GM18520 (cell line): ENCODE results near the gene CLEC4E.
"Not testable (repeated sequence)": the region's sequence is repeated elsewhere in the genome, so short reads cannot be mapped to it uniquely, and the experiment has no call there.

Source experiments
- ATAC-seq: cut with Tn5 transposase; IDR thresholded peaks from one replicate; pipeline ENCODE4 v1.9.1; 2021; ENCODE audit not compliant: unreplicated experiment

CLEC4E gene, protein sequence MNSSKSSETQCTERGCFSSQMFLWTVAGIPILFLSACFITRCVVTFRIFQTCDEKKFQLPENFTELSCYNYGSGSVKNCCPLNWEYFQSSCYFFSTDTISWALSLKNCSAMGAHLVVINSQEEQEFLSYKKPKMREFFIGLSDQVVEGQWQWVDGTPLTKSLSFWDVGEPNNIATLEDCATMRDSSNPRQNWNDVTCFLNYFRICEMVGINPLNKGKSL

DNA sequence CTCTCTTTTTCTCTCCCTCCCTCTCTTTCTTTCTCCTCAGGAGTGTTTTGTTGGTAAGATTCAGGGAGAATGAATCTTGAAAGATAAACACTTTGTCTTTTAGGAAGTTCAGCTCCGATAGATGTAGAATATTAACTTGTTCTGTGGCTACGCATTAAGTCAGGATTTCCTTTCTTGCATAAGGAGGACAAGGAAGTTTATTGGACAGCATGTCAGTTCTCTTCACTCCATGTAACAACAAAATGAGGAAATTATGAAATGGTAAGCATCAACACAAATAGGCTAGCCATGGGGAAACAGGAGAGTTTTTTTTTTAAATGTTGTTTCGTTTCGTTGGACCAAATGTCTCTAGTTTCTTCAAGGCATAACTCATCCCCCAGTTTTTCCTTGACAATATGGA is at the start of gene CLEC4E:
Gene CLEC4E, minus strand, starts transcription at position 75 of the 400 bp plus-strand sequence. CDS start 108 bp downstream, outside the sequence.
- not testable (repeated sequence) for ATAC-seq

DNA sequence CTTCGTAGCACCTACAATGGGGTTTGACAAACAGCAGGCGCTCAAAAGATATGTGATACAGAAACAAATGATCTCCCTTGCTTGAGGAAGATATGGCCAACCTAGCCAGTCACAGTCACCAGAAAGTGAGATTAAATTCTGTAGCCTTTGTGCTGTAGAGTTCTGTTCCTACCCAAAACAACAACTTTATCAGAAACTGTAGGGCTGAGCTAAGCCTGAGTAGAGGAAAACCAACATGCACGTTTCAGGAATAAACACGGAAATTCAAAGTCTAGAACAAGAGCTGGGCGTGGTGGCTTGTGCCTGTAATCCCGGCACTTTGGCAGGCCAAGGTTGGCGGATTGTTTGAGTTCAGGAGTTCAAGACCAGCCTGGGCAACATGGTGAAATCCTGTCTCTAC is 49.0 kb upstream of the CLEC4E start:
- ATAC-seq, result no peak

DNA sequence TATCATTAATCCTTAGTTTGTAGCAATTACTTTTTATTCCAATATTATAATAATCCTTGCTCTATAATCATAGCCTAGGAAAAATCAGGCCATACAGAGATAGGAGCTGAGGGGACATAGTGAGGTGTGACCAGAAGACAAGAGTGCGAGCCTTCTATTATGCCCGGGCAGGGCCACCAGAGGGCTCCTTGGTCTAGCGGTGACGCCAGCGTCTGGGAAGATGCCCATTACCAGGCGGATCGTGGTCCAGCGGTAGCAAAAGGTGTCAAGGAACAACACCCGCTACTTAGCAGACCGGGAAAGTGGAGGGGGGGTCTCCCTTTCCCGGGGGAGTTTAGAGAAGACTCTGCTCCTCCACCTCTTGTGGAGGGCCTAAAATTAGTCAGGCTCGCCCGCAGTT is 43.8 kb upstream of the CLEC4E start:
- ATAC-seq, result not testable (repeated sequence)

DNA sequence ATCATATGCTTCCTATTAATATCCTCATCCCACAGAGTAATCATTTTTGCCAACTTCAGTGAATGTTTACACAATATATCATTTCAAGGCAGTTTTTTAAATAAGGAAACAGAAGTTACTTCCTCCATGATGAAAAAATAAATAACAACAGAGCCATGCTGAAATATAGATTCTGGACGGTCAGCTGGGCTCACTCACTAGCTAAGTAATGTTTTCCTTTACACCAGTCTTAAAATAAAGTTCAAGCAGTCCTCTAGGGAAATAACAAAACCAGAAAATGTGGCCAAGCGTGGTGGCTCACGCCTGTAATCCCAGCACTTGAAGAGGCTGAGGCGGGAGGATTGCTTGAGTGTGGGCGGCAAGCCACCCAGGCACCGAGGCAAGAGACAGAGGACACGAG is 43.3 kb upstream of the CLEC4E start:
- ATAC-seq, result no peak

DNA sequence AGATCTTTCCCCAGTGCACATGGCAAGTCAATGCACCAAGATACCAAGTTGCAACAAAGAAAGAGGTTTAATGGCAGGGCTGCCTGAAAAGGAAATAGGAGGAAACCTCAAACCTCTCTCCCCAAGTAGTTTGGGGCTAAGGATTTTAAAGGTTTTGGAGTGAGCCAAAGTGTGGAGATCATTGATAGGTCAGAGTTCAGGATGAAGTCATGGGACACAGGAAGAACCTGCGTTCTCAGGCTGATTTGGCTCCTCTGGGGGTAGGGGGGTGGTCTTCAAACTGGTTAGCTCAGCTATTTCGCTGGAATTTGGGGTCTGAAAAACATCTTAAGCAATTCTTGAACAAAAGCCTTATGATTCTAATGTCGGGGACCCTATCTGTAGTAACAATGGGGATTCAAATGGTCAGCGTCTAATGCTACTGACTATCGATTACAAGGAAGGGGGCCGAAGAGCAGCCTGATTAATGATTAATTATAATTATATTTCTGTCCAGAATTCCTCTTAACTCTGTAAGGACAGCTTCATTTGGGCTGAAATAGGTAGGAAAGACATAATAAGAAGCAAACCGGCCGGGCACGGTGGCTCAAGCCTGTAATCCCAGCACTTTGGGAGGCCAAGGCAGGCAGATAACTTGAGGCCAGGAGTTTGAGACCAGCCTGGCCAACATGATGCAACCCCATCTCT is 40.5 kb upstream of the CLEC4E start:
- no peak for ATAC-seq

DNA sequence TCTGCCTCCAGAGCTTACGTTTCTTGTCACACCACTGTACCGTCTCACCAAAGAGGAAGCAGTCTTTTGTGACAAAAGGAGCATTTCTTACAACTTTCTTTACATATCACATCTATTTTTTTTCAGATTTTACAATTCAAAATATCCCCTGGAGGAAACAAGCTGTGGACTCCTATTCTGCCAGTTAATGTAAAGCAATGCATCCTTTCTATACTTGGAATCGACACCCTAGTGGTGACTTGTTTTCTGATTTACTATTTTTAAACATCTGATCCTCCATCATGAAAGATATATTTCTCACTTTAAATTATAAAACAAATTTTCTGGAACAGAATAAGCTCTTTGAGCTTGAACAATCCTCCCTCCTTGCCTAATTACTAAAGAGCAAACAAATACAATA is 37.2 kb upstream of the CLEC4E start:
- ATAC-seq, result no peak

DNA sequence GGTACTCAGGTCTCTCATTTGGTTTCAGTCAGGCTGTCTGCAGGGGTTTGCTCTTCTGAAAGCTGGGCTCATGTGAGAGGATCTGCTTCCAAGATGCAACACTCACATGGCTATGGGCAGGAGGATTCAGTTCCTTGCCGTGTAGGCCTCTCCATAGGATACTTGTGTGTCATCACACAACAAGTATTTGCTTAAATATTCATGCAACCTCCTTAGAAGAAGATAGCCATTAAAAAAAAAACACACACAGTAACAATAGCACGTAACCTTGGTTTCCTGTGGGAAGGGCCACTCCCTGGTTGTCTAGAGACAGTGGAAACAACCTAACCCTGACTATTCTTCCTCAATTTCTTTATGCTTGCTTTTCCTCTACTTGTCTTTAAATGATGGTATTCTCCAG is 31.8 kb upstream of the CLEC4E start:
- ATAC-seq, result no peak

DNA sequence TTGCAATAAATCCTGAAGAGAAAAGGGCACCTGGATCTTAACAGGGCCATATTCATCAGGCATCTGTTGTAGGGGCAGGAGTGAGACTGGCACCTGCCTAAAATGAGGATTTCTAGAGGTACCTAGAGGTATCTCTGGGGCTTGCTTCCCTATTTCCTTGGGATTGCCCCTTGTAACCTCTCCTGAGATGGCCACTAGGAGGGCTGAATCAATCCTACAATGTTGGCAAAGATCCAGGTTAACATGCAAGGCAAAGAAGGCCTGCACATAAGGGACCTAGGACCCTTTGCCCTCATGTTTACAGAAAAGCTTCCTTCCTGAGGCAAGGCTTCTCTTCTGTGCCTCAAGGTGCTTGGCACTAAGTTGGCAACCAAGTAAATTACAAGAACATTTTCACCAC is 25.8 kb upstream of the CLEC4E start:
- ATAC-seq, result no peak

DNA sequence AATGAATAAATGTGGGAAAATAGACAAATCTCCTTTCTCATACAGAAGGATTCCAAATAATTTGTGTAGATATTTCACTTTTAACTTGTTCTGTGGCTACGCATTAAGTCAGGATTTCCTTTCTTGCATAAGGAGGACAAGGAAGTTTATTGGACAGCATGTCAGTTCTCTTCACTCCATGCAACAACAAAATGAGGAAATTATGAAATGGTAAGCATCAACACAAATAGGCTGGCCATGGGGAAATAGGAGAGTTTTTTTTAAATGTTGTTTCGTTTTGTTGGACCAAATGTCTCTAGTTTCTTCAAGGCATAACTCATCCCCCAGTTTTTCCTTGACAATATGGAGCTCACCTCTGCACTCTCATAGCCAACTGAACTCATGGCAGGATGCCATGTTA is 25.3 kb upstream of the CLEC4E start:
- not testable (repeated sequence) for ATAC-seq

DNA sequence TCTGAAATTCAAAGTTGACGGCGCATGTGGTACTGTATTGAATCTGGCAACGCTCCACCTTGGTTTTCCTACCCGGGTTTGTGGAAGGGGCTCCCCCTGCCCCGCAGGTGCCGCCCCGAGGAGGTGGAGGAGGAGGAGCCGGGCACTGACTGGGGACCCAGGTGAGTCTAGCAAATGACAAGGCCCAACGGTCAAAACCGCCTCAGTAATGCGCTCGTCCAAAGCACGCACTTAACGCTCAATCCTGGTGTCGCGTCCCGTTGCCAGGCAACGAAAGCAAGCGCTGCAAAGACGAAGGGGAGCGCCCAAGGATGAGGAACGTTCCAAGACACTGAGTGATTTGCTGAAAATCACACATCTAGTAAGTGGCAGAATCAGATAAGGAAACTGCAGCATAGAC is 24.0 kb upstream of the CLEC4E start:
- ATAC-seq, result no peak

DNA sequence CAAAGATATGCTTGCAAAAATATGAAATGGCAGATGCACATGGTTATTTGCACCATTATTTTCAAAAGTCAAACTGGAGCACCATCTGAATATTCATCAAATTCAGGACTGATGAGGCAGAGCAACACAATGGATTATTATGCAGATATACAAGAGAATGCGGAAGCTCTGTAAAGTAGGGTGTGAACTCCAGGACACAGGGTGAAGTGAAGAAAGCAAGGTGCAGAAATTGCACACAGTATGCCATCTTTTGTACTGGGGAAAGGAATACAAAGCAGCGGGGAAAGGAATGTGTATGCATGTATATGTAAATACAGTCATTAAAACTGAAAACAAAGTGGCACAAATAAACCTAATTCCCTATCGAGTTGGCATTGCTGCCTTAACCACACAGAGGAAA is 22.7 kb upstream of the CLEC4E start:
- ATAC-seq, result no peak

DNA sequence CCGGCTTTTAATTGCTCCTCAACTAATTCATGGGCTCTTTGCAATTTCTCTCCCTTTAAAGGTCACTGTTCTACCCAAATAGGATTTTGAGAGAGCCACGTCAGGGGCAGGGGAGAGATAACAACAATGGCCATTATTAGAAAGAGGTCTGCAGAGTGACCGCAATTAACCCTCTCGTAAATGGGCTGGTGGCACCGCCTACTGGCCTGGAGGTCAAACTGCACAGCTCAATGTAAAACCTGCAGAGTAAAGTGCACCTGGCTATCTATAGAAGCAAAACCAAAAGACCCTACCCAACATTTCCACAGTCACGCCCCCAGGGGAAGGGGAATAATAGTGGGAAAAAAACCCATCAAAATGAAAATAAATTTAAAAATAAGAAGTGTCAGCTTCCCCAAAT is 21.6 kb upstream of the CLEC4E start:
- ATAC-seq, result no peak

DNA sequence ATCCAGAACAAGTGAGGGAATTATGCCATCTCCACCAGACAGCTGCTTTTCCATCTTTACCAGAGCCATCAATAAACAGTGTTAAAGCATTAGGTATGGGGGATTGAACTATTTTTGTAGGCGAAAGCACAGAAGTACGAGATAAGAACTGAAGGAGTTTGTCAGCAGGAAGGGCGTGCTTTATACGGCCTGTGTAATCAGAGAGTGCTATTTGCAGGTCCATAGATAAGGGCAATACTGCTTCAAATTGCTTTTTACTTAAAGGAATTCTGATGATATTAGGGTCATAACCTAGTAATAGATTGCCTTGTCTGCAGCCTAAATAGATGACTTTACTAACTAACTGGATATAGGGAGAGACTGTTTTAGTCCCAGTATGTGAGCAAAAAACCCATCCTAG is 20.3 kb upstream of the CLEC4E start:
- no peak for ATAC-seq

DNA sequence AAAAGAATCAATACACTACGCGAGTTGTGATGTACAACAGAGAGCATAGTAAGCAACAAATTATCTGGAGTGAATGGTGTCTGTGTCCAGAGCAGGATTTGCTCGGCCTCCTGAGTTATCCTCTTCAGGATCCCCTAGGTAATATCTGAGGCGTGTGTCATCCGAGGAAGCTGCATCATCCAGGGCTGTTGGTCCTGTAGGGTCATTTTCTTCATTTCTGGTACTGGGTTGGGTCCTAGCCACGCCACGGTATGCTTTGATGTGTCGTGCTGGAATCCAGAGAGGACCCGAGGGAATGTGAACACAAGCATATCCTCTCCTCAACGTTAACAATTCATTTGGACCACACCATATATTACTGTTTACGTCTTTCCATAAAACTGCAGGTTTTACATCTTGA is 19.0 kb upstream of the CLEC4E start:
- no peak for ATAC-seq

DNA sequence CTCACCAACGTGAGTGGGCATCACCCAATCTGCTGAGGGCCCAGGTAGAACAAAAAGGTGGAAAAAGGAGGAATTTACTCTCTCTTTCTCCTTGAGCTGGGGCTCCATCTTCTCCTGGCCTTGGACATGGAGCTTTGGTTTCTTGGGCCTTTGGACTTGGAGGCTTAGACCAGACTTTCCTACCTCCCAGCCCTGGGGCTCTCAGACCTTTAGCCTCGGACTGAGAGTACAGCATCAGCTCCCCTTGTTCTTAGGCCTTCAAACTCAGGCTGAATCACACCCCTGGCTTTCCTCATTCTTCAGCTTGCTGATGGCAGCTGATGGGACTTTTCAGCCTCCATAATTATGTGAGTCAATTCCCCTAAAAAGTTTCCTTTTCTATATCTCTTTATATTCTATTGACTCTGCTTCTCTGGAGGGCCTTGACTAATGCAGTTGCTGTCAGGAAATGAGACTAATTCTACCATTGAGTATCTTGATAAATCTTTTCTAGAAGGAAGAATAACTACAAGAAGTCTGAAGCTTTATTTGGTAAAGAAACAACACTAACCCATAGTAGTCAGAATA is 15.9 kb upstream of the CLEC4E start:
- no peak for ATAC-seq

DNA sequence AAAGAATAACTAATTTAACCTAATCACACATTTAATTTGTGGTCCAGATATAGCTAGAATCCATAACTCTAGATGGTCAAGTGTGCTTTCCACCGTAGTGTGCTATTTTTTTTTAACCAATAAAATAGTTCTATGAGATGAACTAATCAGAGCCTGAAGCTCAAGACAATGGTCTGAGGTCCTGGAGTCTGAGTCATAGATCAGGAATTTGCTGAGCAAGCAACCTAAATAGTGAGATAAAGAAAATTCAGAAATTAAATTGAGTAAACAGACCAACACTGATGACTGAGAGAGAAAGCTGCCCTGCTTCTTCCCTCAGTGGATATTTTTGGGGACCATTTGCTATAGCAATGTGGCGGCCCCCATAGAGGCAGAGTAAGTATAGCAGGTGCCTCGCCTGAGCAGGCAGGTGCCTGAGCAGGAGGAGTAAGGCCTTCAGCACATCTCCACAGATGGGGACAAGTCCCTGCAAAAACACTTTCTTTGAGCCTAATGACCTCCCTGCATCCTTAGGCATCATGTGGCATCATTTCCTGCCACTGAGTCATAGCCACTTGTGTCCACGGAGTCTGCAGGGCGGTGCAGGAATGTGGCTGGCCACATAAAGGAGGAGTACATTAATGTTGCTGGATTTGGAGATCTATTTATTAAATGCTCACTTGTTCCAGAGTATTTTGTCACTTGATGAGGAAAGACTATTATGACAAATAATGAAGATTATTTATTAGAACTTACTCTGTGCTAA is 13.9 kb upstream of the CLEC4E start:
- ATAC-seq, result no peak

DNA sequence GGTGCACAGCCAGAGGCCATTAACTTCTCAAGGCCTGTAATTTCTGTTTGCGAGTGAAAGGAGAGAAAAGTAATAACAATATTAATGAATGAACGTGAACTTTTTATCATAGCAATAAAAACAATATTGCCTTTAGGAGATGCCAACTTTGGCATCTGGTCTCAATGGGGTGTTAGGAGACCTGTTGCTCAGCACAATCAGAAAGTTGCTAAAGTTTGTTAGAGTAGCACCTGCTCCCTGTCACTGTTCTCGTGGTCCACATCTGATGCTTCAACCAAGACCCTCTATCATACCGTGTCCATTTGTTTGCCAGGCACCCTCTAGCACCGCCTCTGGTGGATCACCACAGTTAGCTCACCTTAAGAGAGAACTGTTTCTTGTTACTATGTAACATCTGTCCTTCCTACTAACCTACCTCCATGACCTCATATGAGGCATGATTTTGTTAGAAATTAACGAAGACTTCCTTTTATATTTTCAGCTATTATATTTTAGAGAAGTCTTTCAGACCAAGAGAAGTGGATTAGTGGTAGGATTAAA is 12.5 kb upstream of the CLEC4E start:
- no peak for ATAC-seq

DNA sequence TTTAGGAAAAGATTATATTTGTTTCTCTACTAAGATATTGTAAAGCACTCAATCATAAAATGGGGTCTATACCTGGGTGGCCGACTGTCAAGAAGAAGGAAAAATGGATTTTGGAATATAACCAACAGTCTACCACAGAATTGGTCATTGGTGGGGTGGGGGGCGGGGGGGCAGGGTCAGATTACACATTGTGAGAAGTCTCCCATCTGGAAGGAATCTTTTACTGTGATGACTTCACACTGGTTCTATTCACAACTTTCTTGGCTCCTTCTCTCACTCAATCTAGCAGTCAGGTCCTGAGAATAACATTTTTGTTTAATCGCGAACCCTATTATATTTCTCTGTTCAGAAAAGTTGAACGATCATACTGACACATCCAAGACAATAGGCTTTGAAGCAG is 8.7 kb upstream of the CLEC4E start:
- no peak for ATAC-seq

DNA sequence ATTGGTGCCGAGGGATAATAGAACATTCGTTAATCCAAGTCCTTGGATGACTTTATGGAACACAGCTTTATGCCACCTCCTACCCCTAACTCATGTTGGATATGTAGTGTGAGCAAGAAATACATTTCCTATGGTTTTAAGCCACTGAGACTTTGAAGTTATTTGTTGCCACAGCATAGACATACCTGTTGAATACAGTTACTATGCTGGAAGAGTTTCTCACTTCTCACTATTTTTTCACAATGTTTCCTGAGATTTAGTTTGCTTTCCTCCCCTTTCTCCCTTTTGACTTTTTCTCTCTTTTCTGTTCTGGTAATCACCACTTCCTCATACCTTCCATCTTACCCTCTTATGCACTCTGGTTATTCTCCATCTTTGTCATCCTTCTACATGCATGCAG is 7.5 kb upstream of the CLEC4E start:
- ATAC-seq, result no peak

DNA sequence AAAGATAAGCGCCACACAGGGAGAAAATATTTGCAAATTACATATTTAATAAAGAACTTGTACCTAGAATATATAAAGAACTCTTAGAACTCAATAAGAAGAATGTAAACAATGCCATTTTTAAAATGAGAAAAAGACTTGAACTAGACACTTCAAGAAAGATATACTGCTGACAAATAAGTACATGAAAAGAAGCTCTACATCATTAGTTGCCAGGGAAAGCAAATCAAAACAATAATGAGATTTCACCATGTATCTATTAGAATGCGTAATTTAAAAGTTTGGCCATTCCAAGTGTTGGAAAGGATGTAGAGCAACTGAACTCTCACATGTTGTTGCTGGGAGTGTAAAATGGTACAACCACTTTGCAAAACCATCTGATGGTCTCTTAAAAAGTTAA is 6.9 kb upstream of the CLEC4E start:
- no peak for ATAC-seq

DNA sequence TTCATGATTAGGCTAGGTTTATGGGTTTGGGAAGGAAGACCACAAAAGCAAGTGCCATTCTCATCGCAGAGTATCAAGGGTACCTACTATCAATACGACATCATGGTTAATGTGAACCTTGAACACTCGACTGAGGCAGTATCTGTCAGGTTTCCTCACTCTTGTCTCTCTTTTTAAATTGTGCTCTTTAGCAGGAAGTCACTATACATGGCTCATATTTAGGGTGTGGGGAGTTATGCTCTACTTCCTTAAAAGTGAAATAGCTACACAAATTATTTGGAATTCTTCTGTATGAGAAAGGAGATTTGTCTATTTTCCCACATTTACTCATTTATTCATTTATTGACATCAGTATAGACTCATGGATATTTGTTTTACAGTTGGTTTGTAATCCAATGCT is 5.9 kb upstream of the CLEC4E start:
- ATAC-seq, result no peak

DNA sequence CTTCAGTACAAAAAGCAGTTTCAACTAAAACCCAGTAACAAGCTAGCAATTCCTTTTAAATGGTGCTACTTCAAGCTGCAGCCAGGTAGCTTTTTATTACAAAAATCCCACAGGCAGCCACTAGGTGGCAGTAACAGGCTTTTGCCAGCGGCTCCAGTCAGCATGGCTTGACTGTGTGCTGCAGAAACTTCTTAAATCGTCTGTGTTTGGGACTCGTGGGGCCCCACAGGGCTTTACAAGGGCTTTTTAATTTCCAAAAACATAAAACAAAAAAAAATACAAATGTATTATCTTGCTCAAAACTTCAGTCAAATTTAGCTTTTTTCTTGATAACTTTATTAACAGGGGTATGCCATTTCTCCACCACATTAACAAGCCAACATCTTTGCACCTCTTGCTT is 3.6 kb upstream of the CLEC4E start:
- no peak for ATAC-seq
